Measurements from ENCODE around the gene JAKMIP2.
"Not testable (repeated sequence)": the region's sequence is repeated elsewhere in the genome, so short reads cannot be mapped to it uniquely, and the experiment has no call there.

The JAKMIP2 gene

DNA sequence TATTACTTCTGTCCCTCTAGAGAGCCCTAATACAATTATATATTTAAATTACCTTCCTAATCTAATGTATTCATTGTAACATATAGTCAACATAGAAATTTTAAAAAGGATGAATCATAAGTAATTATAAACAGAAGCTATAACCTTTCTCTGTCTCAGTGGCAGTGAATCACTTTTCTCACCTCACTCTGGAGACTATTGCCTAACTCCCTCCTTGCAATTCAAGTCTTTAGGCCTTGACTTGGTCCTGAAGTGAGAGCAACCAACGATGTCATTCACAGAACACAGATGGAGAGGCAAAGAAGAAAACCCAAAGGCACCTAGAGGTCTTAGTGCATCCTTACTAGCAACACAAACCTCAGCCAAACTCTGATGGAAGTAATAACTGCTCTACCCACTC is 139.4 kb downstream of the JAKMIP2 start:
- DNase-seq: no peak

DNA sequence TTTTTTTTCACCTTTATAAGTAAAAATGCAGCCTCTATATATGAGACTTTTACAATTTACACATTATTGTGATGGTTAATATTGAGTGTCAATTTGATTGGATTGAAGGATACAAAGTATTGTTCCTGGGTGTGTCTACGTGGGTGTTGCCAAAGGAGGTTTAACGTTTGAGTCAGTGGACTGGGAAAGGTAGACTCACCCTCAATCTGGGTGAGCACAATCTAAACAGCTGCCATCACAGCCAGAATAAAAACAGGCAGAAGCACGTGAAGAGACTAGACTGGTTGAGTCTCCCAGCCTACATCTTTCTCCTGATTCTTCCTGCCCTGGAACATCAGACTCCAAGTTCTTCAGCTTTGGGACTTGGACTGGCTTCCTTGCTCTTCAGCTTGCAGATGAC is 139.9 kb downstream of the JAKMIP2 start:
- DNase-seq: no peak

DNA sequence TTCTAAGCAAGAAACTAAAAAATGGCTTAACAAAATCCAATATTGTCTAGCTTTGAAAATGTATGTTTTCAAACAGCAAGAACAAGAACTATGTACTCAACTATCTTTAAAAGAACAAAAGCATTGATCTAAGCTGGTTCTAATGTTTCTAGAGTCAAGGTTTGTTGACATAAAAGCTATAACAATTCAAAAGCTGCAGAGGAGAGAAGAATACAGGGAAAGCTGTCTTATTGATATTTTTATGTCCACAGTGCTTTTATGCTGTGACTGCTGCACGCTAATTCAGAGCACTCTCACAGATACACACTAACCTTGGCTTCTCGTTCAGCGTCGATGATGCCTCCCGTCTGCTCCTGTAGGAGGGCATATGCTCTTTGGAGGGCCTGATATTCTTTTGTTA is 143.2 kb downstream of the JAKMIP2 start:
- DNase-seq: no peak

DNA sequence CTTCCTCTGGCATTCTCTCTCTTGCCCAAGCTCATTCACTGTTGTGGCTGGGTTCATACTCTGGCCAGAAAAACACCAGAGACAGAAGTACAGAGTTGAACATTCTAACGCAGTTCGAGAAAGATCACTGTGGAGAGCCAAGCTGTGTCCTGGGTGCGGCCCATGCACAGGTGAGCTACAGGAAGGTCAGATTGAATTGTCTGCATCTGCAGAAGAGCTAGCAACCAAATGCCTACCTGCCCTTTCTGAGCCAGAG is 145.9 kb downstream of the JAKMIP2 start:
- DNase-seq: no peak

DNA sequence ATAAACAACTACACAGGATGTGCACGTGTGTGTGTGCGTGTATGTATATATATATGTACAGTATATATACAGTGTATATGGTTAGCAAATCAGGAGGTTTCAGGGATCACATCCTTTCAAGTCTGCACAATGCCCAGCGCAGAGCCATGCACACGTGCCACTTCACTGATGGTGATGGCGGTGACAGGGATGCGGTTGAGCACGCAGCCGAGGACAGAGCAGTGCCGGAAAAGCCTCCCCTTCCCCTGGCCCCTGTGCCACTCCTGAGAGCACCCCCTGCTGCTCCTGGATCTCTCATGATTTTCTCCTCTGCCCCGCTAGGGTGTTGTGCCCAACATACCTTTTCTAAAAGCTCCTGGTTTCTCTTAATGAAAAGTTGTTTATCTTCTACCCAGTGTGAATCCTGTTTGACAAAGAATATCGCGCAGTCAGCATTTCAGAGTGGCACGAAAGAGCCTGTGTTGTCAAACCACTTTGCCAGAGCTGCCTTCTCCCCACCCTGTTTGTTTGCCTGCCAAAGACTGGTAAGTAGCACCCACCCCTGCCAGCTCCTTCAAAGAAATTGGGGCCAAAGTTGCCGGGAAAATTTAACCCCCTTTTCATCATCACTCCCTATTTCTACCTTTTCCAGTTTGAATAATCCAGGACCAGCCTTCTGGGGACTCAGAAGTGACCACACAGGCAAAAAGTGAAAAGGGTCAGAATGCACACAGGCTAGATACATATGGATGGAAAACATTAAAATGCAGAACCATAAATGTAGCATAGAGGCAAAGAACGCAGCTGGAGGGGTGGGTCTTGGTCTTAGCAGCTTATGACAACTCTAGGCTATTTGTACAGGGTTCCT is 146.4 kb downstream of the JAKMIP2 start:
- no peak for DNase-seq

DNA sequence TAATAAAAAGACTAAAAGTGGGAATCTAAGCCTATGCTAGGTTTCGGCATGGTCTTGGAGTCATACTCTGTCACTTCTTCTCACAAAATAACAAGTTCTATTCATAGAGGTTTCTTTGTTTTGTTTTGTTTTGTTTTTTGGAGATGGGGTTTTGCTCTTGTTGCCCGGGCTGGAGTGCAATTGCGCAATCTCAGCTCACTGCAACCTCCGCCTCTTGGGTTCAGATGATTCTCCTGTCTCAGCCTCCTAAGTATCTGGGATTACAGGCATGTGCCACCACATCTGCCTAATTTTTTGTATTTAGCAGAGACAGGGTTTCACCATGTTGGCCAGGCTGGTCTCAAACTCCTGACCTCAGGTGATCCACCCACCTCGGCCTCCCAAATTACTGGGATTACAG is 147.1 kb downstream of the JAKMIP2 start:
- not testable (repeated sequence) for DNase-seq

DNA sequence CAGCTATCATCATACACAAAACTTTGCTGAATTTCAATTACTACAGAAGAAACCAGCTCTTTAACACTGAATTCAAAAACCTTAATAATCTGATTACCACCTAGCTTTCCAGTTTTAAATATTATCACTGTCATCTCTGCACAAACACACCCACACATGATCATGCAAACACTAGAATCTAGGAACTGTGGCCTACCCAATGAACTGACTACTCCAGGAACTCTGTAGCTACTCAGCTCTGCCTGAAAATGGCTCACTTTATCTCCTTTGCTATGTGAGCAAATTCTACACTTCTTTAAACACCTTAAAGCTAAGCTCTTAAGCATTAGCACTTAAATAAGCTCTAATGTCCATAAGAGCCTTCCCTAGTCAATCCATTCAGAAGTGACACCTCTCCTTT is 149.4 kb downstream of the JAKMIP2 start:
- no peak for DNase-seq

DNA sequence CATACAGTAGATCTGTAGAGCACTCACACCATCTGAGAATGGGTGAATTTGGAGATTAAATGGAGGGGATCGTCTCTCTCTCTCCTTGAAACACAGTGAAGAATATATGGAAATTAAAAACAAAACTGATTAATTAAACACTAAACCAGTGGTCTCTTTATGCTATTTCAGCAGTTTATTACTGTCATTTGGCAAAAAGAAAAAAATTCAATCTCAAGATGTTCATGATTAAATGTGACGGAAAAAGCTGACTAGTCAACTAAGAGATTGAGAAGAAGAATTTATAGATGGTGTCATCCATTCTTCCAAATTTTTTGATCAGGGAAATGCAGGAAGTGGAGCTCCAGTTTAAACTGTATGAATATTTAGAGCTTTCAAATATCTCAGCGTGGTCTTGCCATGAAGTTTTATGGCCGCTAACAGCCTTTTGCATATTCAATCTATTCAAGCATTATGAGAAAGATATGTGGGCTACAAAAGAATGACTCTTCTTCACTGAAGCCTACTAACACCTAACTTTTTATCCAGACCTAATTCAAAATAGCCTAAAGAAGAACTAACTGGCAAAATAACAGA is 151.0 kb downstream of the JAKMIP2 start:
- no peak for DNase-seq

DNA sequence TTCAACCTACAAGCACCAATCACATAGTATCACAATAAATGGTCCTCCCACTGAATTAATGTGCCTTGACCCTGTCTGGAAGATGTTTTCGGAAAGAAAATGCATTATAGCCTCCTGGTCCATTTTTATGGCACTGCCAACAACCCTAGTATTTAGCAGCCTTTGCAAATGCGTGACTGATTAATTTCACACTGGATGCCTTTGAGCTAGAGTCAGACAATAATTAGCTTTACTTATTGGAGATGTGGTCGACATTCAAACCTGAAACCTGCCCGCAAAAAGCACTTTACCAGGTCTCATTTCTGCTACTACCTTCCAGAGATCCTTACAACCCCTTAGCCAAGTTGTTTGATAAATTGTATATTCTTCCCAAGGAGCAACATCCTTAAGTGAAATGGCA is 153.3 kb downstream of the JAKMIP2 start:
- DNase-seq: no peak

DNA sequence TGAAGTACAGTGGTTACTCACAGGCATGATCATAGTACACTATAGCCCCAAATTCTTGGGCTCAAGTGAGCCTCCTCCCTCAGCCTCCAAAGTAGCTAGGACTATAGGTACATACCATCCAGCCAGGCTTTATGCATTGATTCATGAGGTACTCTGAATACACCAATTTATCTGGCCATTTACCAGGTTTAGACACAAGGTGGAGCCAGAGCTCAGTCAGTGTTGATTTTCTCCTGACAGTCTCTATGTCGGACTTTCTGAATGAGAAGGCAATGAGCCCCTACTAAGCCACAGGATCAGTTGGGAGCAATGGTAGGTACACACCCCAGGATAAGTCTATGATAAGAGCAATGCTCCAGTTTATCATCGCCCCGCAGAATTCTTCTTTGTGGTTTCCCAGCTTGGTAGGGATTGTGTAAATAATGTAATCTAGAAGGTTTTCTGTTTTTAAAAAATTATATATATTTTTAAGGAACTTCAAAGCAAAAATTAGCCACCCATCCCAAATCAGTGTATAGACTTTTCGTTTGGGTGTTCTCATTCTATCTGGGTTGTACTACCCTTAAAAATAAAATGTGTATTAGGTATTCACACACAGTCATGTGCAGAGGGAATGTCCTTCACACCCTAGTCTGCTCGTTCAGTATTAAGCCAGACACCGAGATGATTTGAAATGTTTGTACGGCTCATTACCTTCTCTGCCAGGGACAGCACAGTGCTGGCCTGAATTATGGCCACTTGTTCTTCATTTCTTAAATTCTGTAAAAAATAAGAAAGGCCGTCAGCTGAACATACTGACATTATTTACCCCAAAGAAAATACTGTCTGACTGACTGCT is 154.3 kb downstream of the JAKMIP2 start:
- DNase-seq: peak; percentile 72

DNA sequence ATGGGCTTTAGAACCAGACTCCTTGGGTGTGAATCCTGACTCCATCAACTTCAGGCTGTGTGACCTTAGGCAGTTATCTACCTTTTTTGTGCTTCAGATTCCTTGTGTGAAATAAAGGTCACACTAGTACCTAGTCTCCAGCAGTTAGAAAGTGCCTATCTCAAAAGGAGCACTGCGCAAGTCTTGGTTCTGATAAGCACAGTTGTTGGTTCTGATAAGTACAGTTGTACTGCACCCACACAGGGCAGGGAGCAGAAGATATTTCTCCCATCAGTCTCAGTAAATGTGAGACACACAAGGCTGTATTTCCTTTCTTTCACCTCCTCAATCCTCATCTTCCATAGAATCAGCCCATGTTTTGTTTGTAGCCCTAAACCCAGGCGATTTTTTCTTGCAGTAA is 156.1 kb downstream of the JAKMIP2 start:
- DNase-seq: no peak

DNA sequence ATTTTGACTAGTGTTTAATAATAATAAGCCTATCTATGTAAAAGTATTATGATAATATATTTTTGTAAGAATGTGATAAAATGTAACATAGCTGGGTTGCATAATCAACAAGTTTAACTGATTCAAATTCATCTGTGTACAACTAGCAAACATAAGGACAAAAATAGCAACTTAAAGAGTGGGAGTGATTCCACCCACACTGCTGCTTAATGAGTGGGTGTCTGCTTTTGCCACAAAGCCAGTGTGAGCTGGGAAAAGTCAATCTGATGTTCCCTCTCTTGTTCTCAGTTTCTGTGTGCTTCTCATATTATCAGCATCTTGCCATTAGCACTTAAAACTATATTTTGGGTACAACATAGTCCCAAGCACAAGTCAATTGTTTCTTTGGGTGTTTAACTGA is 161.5 kb downstream of the JAKMIP2 start:
- no peak for DNase-seq

DNA sequence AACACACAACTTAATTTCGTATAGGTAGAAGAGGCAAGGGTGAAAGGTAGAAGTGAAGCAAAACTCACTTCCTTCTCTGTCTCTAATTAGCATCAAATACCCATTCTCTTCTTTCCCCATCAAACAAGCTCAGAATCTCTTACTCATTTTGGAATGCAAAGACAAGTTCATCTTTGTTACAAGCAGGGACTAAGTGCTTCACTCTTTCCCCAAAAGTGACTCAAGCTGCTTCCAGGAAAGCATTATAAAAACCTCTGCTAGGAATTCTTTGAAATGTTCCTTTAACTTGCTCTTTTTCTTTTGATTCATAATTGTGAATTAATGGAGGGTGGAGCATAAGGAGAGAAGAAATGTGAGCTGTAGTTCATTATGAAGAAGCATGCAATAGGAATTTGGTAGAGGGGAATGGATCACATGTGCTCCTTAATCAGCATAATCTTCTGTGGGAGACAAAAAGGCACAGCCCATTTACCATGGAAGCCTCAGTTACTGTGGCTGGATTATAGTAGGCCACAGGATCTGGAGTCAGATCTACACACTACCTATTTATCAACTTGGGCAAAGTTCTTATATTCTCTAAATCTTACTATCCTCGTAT is 163.1 kb downstream of the JAKMIP2 start:
- DNase-seq: no peak

DNA sequence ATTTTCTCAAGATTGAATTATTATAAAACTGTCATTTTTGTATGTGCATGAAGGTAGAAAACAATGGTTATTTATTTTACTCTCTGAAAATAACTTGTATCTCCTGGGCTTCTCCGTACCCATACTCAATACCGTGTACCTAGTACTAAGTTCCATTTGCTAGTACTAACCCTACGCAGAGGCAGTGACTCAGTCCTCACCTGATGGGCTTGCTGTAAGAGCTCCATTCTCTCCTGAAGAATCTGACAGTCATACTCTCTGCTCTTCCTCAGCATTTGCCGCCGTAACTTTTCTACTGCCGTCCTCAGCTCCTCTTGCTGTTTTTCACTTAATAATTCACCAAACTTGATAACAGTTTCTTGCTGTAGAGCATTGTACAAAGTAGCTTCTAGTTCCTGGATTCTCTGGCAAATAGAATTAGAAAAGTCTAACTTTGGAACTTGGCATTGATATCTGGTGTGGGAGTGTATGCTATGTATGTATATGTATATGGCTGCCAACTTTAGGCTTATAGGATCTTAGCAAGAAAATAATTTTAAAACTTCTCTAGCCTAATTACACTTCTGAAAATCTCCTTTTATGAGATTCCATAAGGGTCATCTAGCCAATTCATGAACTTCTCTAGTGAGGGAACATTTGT is 164.7 kb downstream of the JAKMIP2 start:
- DNase-seq: no peak

DNA sequence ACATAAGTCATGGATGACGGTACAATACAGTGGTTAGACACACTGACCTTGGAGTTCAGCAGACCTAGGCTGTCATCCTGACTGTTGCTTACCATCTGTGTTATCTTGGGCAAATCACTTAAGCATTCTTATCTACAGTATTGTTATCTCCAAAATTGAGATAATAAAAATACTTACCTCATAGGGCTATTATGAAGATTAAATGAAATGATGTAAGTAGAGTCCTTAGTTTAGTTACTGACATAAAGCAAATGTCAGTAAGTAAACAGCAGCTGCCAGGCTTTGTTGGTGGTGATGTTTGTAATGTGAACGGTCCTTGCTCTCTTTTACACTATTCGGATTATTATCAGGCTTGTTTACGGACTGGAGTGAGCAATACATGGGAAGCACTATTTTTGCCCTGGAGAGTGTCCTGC is 165.3 kb downstream of the JAKMIP2 start:
- no peak for DNase-seq

DNA sequence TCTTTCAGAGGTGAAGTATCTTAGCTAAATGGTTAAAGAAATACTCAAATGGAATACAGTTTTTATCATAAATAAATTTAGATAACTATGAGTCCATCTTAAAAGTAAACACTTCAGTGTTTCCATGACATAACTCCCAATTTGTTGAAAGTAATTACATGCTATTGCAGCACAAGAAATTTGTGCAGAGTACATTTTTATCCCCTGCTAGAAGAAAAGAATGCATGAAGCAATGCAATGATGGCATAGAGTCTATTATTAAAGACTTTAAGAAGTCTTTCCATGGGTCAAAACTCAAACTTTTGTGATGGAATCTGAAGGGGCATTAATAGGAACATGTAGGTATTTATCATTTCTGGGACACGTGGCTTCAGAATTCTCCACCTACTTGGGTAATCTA is 166.1 kb downstream of the JAKMIP2 start:
- no peak for DNase-seq

DNA sequence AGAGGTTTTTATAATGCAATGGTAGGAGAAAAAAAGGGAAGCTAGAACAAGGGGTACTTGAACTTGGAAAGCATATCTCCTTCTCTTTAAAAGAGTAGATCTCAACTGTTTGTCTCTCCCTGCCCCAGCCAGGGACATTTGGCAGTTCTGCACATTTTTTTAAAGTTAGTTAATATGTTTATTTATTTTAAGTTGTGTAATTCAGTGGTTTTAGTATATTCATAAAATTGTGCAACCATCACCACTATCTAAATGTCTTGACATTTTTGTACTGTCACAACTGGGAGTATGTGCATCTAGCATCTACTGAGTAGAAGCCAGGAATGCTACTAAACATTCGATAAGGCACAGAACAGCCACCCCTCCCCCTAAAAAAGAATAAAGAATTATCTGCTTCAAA is 169.2 kb downstream of the JAKMIP2 start:
- DNase-seq: no peak

DNA sequence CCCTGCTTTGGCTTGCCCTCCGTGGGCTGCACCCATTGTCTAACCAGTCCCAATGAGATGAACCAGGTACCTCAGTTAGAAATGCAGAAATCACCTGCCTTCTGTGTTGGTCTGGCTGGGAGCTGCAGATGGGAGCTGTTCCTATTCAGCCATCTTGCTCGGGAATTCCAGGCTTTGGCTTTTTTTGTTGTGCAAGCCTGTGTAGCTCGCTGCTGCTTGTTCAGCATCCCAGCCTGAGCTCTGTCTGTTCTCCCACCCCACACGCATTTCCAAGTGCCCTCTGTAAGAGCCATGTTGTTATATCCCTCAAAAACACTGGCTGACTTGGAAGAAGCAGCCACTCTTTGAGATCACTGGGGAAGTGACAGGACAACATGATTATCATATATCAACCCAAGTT is 171.0 kb downstream of the JAKMIP2 start:
- DNase-seq: no peak

DNA sequence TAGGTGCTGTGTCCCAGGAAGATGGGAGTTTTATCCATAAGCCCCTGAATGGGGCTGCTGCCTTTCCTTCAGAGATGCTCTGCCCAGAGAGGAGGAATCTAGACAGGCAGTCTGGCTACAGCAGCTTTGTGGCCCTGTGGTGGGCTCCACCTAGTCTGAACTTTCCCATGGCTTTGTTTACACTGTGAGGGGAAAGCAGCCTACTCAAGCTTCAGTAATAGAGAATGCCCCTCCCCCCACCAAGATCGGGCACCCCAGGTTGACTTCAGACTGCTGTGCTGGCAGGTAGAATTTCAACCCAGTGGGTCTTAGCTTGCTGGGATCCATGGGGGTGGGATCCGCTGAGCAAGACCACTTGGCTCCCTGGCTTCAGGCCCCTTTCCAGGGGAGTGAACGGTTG is 171.7 kb downstream of the JAKMIP2 start:
- no peak for DNase-seq

DNA sequence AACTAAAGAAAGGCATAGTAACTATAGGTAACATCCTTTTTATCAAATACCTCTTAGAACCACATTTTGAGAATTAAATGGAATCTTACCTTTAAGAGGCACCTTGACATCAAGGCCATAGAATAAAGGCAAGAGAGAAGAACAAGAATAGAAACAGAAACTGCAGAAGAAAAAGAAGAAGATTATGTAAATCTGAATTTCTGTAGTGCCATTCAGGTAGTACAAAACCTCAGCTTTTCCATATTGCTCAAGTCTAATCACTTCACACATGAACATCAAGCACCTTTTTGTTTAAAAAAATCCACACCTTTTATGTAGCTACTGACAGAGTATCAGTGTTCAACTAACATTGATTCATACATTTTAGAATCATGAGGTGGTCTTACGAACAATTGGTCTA is 180.9 kb downstream of the JAKMIP2 start:
- DNase-seq: no peak

DNA sequence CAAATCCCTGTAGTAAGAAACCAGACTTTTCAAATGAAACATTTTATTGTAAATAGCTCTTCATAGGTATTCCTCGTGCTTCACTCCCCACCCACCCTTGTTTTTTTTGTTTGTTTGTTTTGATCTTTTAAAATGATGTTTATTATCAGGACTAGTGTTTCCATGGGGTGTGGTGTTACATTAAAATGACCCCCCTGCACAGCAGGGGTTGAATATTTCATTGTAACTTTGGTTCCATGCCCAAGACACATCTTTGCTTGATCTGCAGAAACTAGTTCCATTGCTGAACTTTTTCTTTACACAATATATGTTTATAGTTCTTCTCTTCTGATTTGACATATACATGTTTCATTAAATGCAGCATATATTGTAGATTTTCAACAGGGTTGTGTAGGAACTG is 191.4 kb downstream of the JAKMIP2 start:
- no peak for DNase-seq

DNA sequence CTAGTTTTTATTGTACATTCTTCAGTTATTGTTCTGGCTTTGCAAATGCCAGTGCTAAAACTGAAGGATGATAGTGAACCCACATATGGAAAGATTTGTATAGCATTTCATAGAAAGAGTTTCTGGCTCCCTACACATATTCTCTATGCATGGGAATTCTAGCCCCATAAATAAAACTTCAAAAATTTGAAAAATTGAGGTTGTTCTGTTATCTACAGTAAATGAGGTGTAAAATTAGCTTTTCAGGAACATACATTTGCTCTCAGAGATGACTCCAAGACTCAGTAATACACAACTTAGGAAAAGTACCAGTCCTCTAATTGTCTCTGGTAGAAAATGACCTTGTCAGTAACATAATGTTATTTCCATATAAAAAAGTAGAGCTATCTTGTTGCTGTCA is 192.4 kb downstream of the JAKMIP2 start:
- no peak for DNase-seq

DNA sequence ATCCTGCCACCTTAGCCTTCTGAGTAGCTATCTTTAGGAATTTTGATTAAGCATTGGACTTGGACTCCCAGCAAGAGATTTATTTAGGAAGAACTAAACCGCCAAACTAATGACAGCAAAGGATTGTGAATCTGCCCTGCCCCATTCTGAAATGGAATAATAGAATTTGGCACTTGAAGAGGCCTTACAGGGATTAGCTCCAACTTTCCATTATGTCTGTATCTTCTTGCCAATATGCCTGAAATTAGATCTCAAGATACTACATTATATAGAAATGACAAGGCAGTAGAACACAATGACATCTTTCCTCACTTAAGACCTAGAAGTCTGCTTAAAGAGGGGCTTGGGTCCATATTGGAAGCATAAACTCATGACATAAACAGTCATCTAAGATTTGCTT is 195.7 kb downstream of the JAKMIP2 start:
- DNase-seq: no peak
